ENCODE results near the gene CLSTN3.

The CLSTN3 gene

GRCh38 chr12:7139200-7139599 is 9.0 kb downstream of the CLSTN3 start:
- DNase-seq (ENCODE audit: low read depth in 2 of 2): no peak
- no peak overlapping the region for H3K4me3 ChIP-seq (replicated peaks in 1 of 2; ENCODE audit: low read depth in 2 of 2, low read length in 2 of 2)
- TF ChIP-seq, protein P1, sequence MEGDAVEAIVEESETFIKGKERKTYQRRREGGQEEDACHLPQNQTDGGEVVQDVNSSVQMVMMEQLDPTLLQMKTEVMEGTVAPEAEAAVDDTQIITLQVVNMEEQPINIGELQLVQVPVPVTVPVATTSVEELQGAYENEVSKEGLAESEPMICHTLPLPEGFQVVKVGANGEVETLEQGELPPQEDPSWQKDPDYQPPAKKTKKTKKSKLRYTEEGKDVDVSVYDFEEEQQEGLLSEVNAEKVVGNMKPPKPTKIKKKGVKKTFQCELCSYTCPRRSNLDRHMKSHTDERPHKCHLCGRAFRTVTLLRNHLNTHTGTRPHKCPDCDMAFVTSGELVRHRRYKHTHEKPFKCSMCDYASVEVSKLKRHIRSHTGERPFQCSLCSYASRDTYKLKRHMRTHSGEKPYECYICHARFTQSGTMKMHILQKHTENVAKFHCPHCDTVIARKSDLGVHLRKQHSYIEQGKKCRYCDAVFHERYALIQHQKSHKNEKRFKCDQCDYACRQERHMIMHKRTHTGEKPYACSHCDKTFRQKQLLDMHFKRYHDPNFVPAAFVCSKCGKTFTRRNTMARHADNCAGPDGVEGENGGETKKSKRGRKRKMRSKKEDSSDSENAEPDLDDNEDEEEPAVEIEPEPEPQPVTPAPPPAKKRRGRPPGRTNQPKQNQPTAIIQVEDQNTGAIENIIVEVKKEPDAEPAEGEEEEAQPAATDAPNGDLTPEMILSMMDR (IDR thresholded peaks at IDR 0.05; ENCODE audit: low read depth, low read length): no peak

DNA sequence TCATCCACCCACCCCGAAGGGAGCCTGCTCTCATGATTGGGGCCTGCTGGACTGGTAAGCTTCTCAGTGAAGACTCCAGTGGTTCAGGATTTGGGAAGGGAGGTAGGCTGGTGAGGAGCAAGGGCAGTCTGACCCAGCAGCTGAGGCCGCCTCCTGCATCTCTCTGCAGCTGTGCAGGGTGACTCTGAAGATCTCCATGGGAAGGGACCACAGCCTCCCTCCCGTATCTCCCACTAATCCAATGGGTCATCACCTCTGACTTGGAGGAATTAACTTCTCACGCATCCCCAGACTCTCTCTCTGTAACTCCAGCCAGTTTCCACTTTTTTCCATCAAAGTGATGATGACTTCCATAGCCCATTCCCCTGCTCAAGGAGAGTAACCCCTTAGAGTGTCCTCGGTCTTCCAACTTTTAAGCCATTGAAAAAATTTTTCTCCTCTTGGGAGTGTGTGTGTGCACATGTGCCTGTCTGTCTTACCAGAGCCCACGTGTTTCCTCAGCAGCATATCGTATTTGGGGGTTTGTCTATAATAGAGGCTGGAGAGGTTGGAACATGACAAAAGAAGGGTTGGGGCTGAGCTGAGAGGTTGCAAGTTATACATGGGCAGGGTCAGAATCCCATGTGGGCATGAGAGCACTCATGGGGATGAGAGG is 11.3 kb downstream of the CLSTN3 start:
- DNase-seq (ENCODE audit: low read depth in 2 of 2): no peak
- TF ChIP-seq, protein P1 (IDR thresholded peaks at IDR 0.05; ENCODE audit: low read depth, low read length): no peak
- no peak overlapping the region for H3K4me3 ChIP-seq (replicated peaks in 1 of 2; ENCODE audit: low read depth in 2 of 2, low read length in 2 of 2)

GRCh38 chr12:7142056-7142644 is 12.0 kb downstream of the CLSTN3 start:
- peak; percentile 66 to 67 for DNase-seq (ENCODE audit: low read depth in 2 of 2)
- H3K4me3 ChIP-seq (replicated peaks in 1 of 2; ENCODE audit: low read depth in 2 of 2, low read length in 2 of 2): no peak overlapping the region
- TF ChIP-seq, protein P1 (IDR thresholded peaks at IDR 0.05; ENCODE audit: low read depth, low read length): peak; percentile 88

GRCh38 chr12:7142809-7143465 is 12.8 kb downstream of the CLSTN3 start:
- DNase-seq (ENCODE audit: low read depth in 2 of 2): no peak
- no peak overlapping the region for H3K4me3 ChIP-seq (replicated peaks in 1 of 2; ENCODE audit: low read depth in 2 of 2, low read length in 2 of 2)
- TF ChIP-seq, protein P1 (IDR thresholded peaks at IDR 0.05; ENCODE audit: low read depth, low read length): no peak

DNA sequence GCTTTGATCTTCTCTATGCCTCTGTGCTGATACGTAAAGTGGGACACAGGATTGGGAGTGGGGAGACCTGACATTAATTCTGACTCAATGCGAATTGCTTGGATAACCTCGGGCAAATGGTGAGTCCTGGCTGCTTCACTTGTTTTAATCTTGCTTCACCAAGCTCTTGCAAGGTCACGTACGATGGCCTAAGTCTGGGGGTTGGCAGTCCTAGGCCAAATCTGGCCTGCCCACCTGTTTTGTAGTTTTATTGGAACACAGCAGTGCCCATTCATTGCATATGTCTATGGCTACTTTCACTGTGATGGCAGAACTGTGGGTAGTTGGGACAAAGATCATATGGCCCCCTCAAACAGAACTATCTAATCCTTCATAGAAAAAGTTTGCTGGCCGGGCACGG is 13.4 kb downstream of the CLSTN3 start:
- no peak for DNase-seq (ENCODE audit: low read depth in 2 of 2)
- TF ChIP-seq, protein P1 (IDR thresholded peaks at IDR 0.05; ENCODE audit: low read depth, low read length): no peak

GRCh38 chr12:7144414-7145120 is 14.4 kb downstream of the CLSTN3 start:
- TF ChIP-seq, protein P1 (IDR thresholded peaks at IDR 0.05; ENCODE audit: low read depth, low read length): peak; percentile 49
- no peak overlapping the region for H3K4me3 ChIP-seq (replicated peaks in 1 of 2; ENCODE audit: low read depth in 2 of 2, low read length in 2 of 2)
- DNase-seq (ENCODE audit: low read depth in 2 of 2): peak; percentile 60 to 62

More for the DNA sequence above, 13.4 kb downstream of the CLSTN3 start:
- no peak overlapping the region for H3K4me3 ChIP-seq (replicated peaks in 1 of 2; ENCODE audit: low read depth in 2 of 2, low read length in 2 of 2)

All from cardiac fibroblast (primary cell).